ENCODE results near the gene APOBEC2. TPM values are rescaled to one million over a fixed set of nuclear protein-coding genes. Genes with fewer than 3 reads are reported as not detected.
A peak's percentile ranks its signal among the peaks of the same experiment; 100 is the strongest.

The APOBEC2 gene
- total RNA-seq, 1 experiment from 2014 or later = 7.0 TPM

GRCh38 chr6:41043151-41043550 is 9.9 kb upstream of the APOBEC2 start:
- no peaks in the 10 kb centered on the region for H3K27me3 ChIP-seq

DNA sequence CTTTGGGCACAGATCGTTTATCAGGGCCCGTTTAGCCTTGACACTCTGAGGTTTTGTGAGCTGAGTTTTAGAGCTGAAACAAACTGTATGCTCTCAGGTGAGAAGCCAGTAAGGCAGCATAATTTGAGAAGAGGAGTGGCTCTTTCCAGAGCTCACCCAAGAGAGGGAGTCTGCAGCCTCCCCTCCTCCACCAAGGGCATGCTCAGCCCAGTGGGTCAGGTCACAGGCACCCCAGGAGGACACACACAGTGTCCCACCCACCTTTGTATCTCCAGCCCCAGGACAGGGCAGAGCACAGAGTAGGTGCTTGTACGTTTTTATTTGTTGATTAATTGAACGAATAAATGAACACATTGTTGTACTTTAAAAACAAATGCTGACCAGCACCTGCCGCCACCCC is 7.3 kb upstream of the APOBEC2 start:
- H3K4me1 ChIP-seq = peaks cover 35% of the 10 kb centered on the region
- no peaks in the 10 kb centered on the region for H3K9me3 ChIP-seq (replicated peaks)
- no peak for DNase-seq
- no peaks in the 10 kb centered on the region for H3K27me3 ChIP-seq
- H3K27ac ChIP-seq = no peak overlapping the region
- no peak overlapping the region for H3K4me3 ChIP-seq
- H3K36me3 ChIP-seq = no peaks in the 10 kb centered on the region

More at GRCh38 chr6:41043151-41043550, 9.9 kb upstream of the APOBEC2 start:
- Histone ChIP-seq H3K9me3 (replicated peaks) (no peaks in the 10 kb centered on the region), H3K27ac (no peak overlapping the region), H3K4me1 (peaks cover 15% of the 10 kb centered on the region; the same call in 1 of the 2 replicates), H3K36me3 (no peaks in the 10 kb centered on the region), H3K4me3 (no peak overlapping the region)
- DNase-seq = no peak

GRCh38 chr6:41046084-41046483 is 6.9 kb upstream of the APOBEC2 start:
- H3K9me3 ChIP-seq (replicated peaks) = no peaks in the 10 kb centered on the region
- H3K36me3 ChIP-seq = no peaks in the 10 kb centered on the region
- no peaks in the 10 kb centered on the region for H3K27me3 ChIP-seq
- no peak overlapping the region for H3K4me3 ChIP-seq
- peaks cover 37% of the 10 kb centered on the region for H3K4me1 ChIP-seq
- no peak overlapping the region for H3K27ac ChIP-seq
- DNase-seq = no peak

DNA sequence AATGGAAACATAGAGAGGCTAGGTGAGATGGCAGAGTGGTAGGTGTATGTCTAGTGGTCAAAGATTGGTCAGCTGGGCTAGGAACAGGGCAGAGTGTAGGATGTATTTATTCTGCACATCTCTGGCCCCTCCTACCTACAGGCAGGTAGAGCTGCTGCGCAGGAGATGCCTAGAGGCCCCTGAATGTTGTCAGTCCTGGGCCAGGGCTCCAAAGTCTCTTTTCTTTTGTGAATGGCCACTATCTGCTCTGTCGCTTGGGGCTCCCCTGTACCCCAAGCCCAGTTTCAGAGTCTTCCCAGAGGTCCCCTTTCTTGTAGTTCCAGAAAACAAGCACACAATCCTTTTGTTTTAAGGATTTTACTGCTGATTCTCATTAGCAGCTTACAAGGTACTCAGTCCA is 5.7 kb upstream of the APOBEC2 start:
- peaks cover 40% of the 10 kb centered on the region for H3K4me1 ChIP-seq
- no peak overlapping the region for H3K4me3 ChIP-seq
- H3K27ac ChIP-seq = no peak overlapping the region
- no peaks in the 10 kb centered on the region for H3K27me3 ChIP-seq
- no peaks in the 10 kb centered on the region for H3K9me3 ChIP-seq (replicated peaks)
- no peaks in the 10 kb centered on the region for H3K36me3 ChIP-seq
- no peak for DNase-seq

DNA sequence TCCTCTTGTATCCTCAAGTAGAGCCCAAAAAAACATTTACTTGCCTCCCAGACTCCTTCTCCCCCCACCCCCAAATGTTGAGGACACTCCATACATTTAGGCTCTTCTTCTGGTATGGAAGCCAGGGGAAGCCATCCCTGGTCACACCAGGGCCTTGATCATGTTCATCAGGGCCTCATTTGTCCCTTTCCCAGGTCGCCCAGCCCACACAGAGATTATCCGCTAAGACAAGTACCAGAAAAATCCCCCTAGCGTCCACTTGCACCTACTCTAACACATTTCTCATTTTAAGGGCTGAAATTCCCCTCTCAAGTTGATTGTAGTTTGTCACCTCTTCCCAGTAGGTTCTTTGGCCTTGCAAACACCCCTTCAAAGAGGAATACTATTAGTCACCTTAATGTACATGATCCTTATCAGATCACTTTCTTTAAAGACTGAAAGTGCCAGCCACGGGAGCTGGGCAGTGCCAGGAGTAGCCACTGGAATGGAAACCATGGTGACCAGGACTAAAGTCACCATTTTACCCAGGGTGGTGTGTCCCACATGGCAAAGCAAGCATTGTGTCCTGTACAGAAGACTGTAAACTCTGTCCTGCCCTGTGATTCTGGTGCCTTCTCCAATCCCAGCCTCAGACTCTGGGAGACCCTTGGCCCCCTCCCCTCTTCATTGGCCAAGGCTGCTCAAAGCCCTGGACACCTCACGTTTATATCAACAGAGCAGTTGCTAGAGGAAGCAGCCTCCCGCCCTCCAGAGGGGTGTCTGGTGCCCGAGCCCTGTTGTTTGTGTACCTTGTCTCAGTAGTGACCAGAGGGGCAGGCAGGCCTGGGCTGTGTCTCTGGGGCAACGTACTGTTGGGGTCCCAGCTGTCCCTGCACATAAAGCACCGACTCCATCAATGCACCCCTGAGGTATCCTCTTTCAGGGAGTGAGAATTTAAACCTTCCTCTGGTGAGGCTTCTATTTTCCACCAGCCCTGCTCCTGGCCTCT is 5.0 kb upstream of the APOBEC2 start:
- H3K36me3 ChIP-seq = no peaks in the 10 kb centered on the region
- no peak overlapping the region for H3K4me3 ChIP-seq
- peak; percentile 50 to 61 for DNase-seq
- peaks cover 47% of the 10 kb centered on the region for H3K4me1 ChIP-seq
- H3K27ac ChIP-seq = no peak overlapping the region
- no peaks in the 10 kb centered on the region for H3K9me3 ChIP-seq (replicated peaks)
- no peaks in the 10 kb centered on the region for H3K27me3 ChIP-seq

- Histone ChIP-seq H3K4me3 (no peak overlapping the region), H3K9me3 (replicated peaks) (no peaks in the 10 kb centered on the region), H3K27me3 (no peaks in the 10 kb centered on the region), H3K36me3 (no peaks in the 10 kb centered on the region), H3K4me1 (peaks cover 62% of the 10 kb centered on the region), H3K27ac (peak overlapping the region; percentile 5; the same call in 1 of the 2 replicates)
- DNase-seq = peak; percentile 72 to 78
Observed at GRCh38 chr6:41049521-41049920, 3.5 kb upstream of the APOBEC2 start.

DNA sequence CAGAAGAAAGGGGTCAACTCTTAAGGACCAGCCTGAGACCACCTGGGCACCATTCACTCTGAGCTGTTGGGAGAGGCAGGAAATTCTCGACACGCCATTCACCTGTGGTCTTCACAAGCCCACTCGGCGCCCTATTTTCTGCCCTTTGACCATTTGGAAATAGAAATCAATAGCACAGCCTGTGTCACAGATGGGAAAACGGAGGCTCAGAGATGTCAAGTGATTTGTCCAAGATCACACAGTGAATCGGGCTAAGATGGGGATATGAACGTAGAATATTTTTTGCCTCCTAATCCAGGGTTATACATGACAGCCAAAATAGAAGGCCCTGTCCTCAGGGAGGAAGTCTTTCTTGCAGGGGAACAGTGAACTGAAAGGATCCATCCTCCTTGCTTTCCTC is 3.0 kb upstream of the APOBEC2 start:
- peak overlapping the region; percentile 5; the same call in 1 of the 2 replicates for H3K27ac ChIP-seq
- no peak for DNase-seq

DNA sequence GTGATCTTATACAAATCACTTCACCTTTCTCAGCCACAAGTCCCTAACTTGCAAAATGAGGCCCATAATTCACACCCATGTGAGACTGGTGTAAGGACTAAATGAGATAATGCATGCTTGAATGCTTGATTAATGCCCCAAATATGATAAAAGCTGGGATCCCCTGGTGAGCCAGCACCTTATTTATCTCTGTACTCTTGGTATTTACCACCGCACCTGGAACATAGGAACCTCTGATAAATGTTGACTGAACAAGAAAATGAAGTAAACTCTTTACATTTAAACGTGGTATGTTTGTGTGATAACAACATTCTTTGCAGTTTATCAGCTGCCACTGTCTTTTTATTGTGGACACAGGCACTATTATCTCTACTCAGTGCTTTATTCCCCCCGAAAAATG is 2.5 kb upstream of the APOBEC2 start:
- Histone ChIP-seq H3K9me3 (replicated peaks) (no peaks in the 10 kb centered on the region), H3K27ac (no peak overlapping the region), H3K4me1 (peaks cover 67% of the 10 kb centered on the region), H3K36me3 (no peaks in the 10 kb centered on the region), H3K27me3 (no peaks in the 10 kb centered on the region), H3K4me3 (no peak overlapping the region)
- no peak for DNase-seq

More for the DNA sequence above, 3.0 kb upstream of the APOBEC2 start:
- Histone ChIP-seq H3K4me1 (peaks cover 67% of the 10 kb centered on the region), H3K36me3 (no peaks in the 10 kb centered on the region), H3K9me3 (replicated peaks) (no peaks in the 10 kb centered on the region), H3K4me3 (no peak overlapping the region), H3K27me3 (no peaks in the 10 kb centered on the region)

DNA sequence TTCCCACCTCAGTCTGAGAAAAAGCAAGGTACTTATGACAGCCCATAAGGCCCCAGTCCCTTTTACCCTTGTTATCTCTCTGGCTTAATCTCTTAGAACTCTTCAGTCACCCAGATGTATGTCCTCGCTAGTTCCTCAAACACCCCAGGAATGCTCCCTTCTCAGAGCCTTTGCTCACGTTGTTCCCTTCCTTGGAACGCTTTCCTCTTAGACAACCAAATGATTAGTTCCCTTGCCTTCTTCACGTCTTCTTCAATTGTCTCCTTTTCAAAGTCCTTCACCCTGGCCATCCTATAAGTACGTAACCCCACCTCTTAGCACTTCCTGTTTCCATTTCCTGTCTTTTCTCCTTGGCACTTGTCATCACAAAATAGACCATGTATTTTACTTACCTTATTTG is 1.1 kb upstream of the APOBEC2 start:
- Histone ChIP-seq H3K4me3 (no peak overlapping the region), H3K9me3 (replicated peaks) (no peaks in the 10 kb centered on the region), H3K27ac (no peak overlapping the region), H3K36me3 (no peaks in the 10 kb centered on the region), H3K4me1 (peaks cover 64% of the 10 kb centered on the region), H3K27me3 (no peaks in the 10 kb centered on the region)
- no peak for DNase-seq

DNA sequence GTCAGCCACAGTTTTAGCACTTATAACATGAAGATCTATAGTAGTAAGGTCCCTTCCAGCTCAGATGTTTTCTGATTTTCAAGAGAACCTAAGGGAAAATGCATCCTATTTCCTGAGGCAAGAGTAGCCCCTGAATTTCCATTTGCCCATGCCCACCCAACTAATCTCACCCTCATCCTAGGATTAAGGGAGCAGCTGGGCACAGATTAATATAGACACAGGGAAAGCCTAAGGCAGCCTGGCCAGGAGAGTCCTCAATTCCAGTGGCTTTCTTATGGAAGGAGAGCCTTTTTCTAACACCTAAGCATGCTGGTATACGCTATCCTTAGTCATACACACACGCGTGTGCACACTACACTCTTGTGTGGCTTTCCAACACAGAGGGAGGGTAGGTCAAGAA is 1.5 kb downstream of the APOBEC2 start:
- Histone ChIP-seq H3K27ac (peak overlapping the region; percentile 34), H3K27me3 (no peaks in the 10 kb centered on the region), H3K4me3 (no peak overlapping the region), H3K4me1 (peaks cover 55% of the 10 kb centered on the region), H3K36me3 (no peaks in the 10 kb centered on the region), H3K9me3 (replicated peaks) (no peaks in the 10 kb centered on the region)
- DNase-seq = peak in 1 of 2 experiments; percentile 29

- peak; percentile 63 to 79 for DNase-seq
- H3K9me3 ChIP-seq (replicated peaks) = no peaks in the 10 kb centered on the region
- no peaks in the 10 kb centered on the region for H3K36me3 ChIP-seq
- no peak overlapping the region for H3K4me3 ChIP-seq
- H3K27ac ChIP-seq = peak overlapping the region; percentile 34
- H3K4me1 ChIP-seq = peaks cover 48% of the 10 kb centered on the region
- H3K27me3 ChIP-seq = no peaks in the 10 kb centered on the region
Observed at GRCh38 chr6:41055149-41055548, 2.1 kb downstream of the APOBEC2 start.

DNA sequence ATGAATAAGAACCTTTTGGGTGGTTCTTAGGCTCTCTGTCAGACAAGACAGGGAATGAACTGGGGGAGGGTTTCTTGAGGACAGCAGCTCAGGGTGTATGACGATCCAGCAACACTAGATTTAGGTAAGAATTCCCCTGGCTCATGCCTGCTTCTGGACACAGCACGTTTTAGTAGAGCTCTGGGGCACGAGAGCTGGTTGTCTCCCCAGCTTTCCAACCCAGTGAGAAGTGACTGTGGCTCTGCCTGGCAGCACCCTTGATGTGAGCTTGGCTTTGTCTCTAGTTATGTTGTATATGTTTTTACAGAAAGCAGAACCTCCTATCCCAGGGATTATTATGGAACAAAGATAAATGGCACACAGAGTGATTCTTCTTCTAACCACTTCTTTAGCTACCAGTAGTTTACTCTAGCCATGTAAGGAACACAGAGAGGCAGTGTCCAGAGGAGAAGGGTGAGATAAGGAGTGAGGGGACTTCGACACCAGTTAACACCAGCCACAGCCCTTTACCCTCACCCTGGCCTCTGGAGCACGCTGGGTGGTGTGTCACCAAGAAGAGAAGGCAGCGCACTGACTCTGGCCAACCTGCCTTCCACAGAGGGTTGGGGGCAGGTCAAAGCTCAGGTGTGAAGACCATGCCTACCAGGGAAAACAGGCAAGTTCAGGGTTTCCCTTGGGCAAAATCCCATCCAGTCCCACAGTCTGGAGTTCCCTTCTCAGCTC is 3.9 kb downstream of the APOBEC2 start:
- no peaks in the 10 kb centered on the region for H3K9me3 ChIP-seq (replicated peaks)
- no peaks in the 10 kb centered on the region for H3K27me3 ChIP-seq
- no peak overlapping the region for H3K4me3 ChIP-seq
- no peak for DNase-seq
- H3K4me1 ChIP-seq = peaks cover 39% of the 10 kb centered on the region
- H3K36me3 ChIP-seq = peaks cover 5% of the 10 kb centered on the region; the same call in 1 of the 2 replicates
- H3K27ac ChIP-seq = no peak overlapping the region

GRCh38 chr6:41058783-41059181 is 5.8 kb downstream of the APOBEC2 start:
- Histone ChIP-seq H3K9me3 (replicated peaks) (no peaks in the 10 kb centered on the region), H3K4me1 (peaks cover 22% of the 10 kb centered on the region), H3K27ac (no peak overlapping the region), H3K4me3 (no peak overlapping the region), H3K27me3 (no peaks in the 10 kb centered on the region), H3K36me3 (peaks cover 10% of the 10 kb centered on the region)
- no peak for DNase-seq

DNA sequence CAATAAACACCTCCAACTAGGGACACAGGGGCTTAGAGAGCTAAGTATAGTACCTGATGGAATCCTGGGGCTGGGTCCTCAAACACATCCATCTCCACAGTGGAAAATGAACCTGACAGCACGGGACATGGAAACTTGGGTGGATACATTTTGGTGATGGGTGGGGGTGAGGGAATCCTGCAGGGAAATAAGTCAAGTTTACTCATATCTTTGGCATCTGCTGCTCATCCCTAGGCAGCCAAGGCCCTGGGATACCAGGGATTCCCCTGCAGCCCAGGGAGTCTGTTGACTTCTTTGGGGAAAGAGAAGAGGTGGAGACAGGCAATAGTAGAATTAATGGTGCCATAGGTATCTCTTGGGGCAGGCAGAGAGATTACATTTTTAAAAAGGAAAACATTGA is 6.6 kb downstream of the APOBEC2 start:
- no peak overlapping the region for H3K27ac ChIP-seq
- peaks cover 20% of the 10 kb centered on the region for H3K4me1 ChIP-seq
- no peak for DNase-seq
- H3K36me3 ChIP-seq = peaks cover 10% of the 10 kb centered on the region
- no peak overlapping the region for H3K4me3 ChIP-seq
- no peaks in the 10 kb centered on the region for H3K27me3 ChIP-seq
- H3K9me3 ChIP-seq (replicated peaks) = no peaks in the 10 kb centered on the region

DNA sequence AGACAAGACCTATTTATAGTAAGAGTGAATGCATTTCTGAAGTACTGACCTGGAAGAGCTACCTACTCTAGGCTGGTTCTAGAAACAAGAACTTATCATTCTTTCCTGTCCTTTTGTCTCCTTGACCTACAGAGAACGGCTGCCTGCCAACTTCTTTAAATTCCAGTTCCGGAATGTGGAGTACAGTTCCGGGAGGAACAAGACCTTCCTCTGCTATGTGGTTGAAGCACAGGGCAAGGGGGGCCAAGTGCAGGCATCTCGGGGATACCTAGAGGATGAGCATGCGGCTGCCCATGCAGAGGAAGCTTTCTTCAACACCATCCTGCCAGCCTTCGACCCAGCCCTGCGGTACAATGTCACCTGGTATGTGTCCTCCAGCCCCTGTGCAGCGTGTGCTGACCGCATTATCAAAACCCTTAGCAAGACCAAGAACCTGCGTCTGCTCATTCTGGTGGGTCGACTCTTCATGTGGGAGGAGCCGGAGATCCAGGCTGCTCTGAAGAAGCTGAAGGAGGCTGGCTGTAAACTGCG is 8.3 kb downstream of the APOBEC2 start:
- H3K36me3 ChIP-seq = peaks cover 12% of the 10 kb centered on the region
- peaks cover 6% of the 10 kb centered on the region; the same call in 1 of the 2 replicates for H3K4me1 ChIP-seq
- no peaks in the 10 kb centered on the region for H3K9me3 ChIP-seq (replicated peaks)
- no peaks in the 10 kb centered on the region for H3K27me3 ChIP-seq
- no peak overlapping the region for H3K27ac ChIP-seq
- no peak overlapping the region for H3K4me3 ChIP-seq
- DNase-seq = no peak

All from SJCRH30 (cell line).